GM12891 (cell line): ENCODE results near the gene COL5A3.

Experiments used
- PAX5 ChIP-seq: IDR thresholded peaks from 2 replicates; pipeline ENCODE4 v1.6.1; 2011; ENCODE audit warnings: low read length, moderate library complexity, mild to moderate bottlenecking; ENCODE audit not compliant: insufficient read depth, severe bottlenecking
- POLR2A ChIP-seq: IDR thresholded peaks from 2 replicates; pipeline ENCODE4 v1.6.1; 2011; ENCODE audit warnings: low read depth, low read length, control low read depth
- POLR2AphosphoS5 ChIP-seq: IDR thresholded peaks from 2 replicates; pipeline ENCODE4 v1.6.1; 2011; ENCODE audit warnings: low read depth, low read length, control low read depth
- SPI1 ChIP-seq: IDR thresholded peaks from 2 replicates; pipeline ENCODE4 v1.6.1; 2011; ENCODE audit warnings: low read depth, low read length, control low read depth
- TAF1 ChIP-seq: IDR thresholded peaks from 2 replicates; pipeline ENCODE4 v1.6.1; 2011; ENCODE audit warnings: low read depth, low read length, control low read depth

DNA sequence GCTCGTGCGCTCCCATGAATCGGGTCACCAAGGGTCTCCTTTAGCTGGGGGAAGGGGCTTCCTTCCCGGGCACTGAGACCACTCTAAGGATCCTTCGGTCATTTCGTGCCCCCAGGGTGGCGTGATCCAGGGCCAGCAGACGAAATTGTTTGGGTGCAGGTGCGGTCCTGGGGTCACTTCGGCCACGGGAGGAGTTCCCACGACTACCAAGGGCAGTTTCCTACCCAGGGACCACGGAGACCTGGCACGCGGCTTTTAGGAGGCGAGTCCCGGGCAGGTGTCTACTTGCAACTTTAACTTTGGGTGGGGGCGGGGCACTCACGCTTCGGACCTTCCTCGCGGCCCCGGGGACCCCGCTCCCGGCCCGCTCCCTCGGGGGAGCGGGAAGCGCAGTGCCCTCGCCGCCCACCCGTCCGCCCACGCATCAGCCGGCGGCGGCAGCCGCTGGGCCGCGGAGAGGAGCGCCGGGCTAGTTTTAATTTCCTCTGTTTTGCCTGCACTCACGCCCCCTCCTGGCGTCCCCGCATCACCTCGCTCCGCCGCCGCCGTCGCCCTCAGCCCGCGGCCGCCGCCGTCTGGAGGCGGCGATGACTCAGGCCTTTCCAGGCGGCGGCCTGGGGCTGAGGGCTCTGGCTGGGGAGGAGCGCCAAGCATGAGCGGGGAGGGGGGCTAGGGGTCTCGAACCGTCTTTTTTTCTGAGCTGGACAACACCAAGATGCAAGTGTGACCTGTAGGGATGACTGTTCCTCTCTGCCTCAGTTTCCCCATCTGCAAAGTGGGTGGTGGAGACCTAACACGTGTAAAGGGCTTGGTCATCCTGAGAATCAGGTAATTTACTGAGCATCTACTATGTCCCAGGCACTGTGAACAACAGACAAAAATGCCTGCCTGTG is 95.7 kb downstream of the COL5A3 start:
- TF ChIP-seq TAF1 (no peak), POLR2A (no peak), POLR2AphosphoS5 (no peak), SPI1 (no peak), PAX5 (no peak)
